Neutrophil (primary cell): ENCODE results near the gene PHETA2.
"Not testable (repeated sequence)": the region's sequence is repeated elsewhere in the genome, so short reads cannot be mapped to it uniquely, and the experiment has no call there.

Source experiments
- H3K27ac ChIP-seq: fragments of 200-600 bp; sonication (generic); 2 replicates; pipeline ENCODE4 v1.5.1; 2016; ENCODE audit warnings: mild to moderate bottlenecking, moderate library complexity
- H3K27me3 ChIP-seq: fragments of 200-600 bp; sonication (generic); 2 replicates; pipeline ENCODE4 v1.6.0; 2016; ENCODE audit warnings: mild to moderate bottlenecking
- H3K36me3 ChIP-seq: fragments of 200-600 bp; sonication (generic); 2 replicates; pipeline ENCODE4 v1.5.1; 2017
- H3K4me1 ChIP-seq, 2 experiments: fragments of 200-600 bp in 1 of 2; sonication (generic) in 1 of 2; 1 replicate in 1 of 2; 2 replicates in 1 of 2; pipeline versions ENCODE4 v1.5.1 to v1.6.1; 2013 to 2016; ENCODE audit warnings: low read depth in 1 of 2, low read length in 1 of 2, mild to moderate bottlenecking in 1 of 2, moderate library complexity in 1 of 2; ENCODE audit not compliant: control insufficient read depth in 1 of 2, insufficient read depth in 1 of 2
- H3K4me3 ChIP-seq, 2 experiments: fragments of 200-600 bp in 1 of 2; sonication (generic) in 1 of 2; 1 replicate in 1 of 2; 2 replicates in 1 of 2; pipeline ENCODE4 v1.5.1; 2013 to 2016; ENCODE audit warnings: low read depth in 1 of 2, low read length in 1 of 2, mild to moderate bottlenecking in 1 of 2, moderate library complexity in 1 of 2
- H3K9me3 ChIP-seq: fragments of 200-600 bp; sonication (generic); 2 replicates; pipeline ENCODE4 v1.5.1; 2016
- CTCF ChIP-seq: fragments of 200-600 bp; sonication (generic); IDR thresholded peaks from 2 replicates; pipeline ENCODE4 v1.5.1; 2016; ENCODE audit warnings: antibody characterized with exemption

The PHETA2 gene

GRCh38 chr22:42091455-42091782 is 17.4 kb downstream of the PHETA2 start:
- TF ChIP-seq CTCF = no peak
- H3K36me3 ChIP-seq = peaks cover 8% of the 10 kb centered on the region
- H3K4me3 ChIP-seq = peak overlapping the region; percentile 77 to 89
- H3K27ac ChIP-seq = peak overlapping the region; percentile 96
- no peaks in the 10 kb centered on the region for H3K9me3 ChIP-seq
- H3K4me1 ChIP-seq = peaks cover 23 to 26% of the 10 kb centered on the region in 2 experiments
- H3K27me3 ChIP-seq = no peaks in the 10 kb centered on the region

- H3K27ac ChIP-seq = no peak overlapping the region
- H3K36me3 ChIP-seq = no peaks in the 10 kb centered on the region
- H3K9me3 ChIP-seq = peaks cover 53% of the 10 kb centered on the region
- H3K4me1 ChIP-seq = no peaks in the 10 kb centered on the region
- H3K4me3 ChIP-seq = no peak overlapping the region
- no peaks in the 10 kb centered on the region for H3K27me3 ChIP-seq
- no peak for TF ChIP-seq CTCF
Observed at GRCh38 chr22:42101199-42101598, 27.2 kb downstream of the PHETA2 start.

GRCh38 chr22:42104332-42104860 is 30.3 kb downstream of the PHETA2 start:
- peaks cover 53% of the 10 kb centered on the region for H3K9me3 ChIP-seq
- not testable (repeated sequence) for H3K4me3 ChIP-seq, H3K4me1 ChIP-seq, H3K36me3 ChIP-seq, H3K27ac ChIP-seq, H3K27me3 ChIP-seq

- Histone ChIP-seq H3K27ac (no peak overlapping the region), H3K27me3 (no peaks in the 10 kb centered on the region), H3K4me3 (no peak overlapping the region), H3K9me3 (peaks cover 16% of the 10 kb centered on the region), H3K4me1 (no peaks in the 10 kb centered on the region), H3K36me3 (no peaks in the 10 kb centered on the region)
- no peak for TF ChIP-seq CTCF
Observed at GRCh38 chr22:42108848-42109247, 34.8 kb downstream of the PHETA2 start.

GRCh38 chr22:42111798-42112197 is 37.8 kb downstream of the PHETA2 start:
- TF ChIP-seq CTCF = no peak
- Histone ChIP-seq H3K9me3 (peaks cover 8% of the 10 kb centered on the region), H3K4me1 (no peaks in the 10 kb centered on the region), H3K27me3 (no peaks in the 10 kb centered on the region), H3K4me3 (no peak overlapping the region), H3K27ac (no peak overlapping the region), H3K36me3 (no peaks in the 10 kb centered on the region)

GRCh38 chr22:42112793-42113192 is 38.7 kb downstream of the PHETA2 start:
- not testable (repeated sequence) for H3K27me3 ChIP-seq, H3K4me3 ChIP-seq, H3K27ac ChIP-seq, H3K9me3 ChIP-seq, H3K4me1 ChIP-seq, H3K36me3 ChIP-seq

- Histone ChIP-seq H3K9me3 (peaks cover 8% of the 10 kb centered on the region), H3K36me3 (no peaks in the 10 kb centered on the region), H3K4me1 (no peaks in the 10 kb centered on the region), H3K4me3 (no peak overlapping the region), H3K27me3 (no peaks in the 10 kb centered on the region), H3K27ac (no peak overlapping the region)
- no peak for TF ChIP-seq CTCF
Observed at GRCh38 chr22:42114721-42115120, 40.7 kb downstream of the PHETA2 start.

GRCh38 chr22:42115420-42115830 is 41.4 kb downstream of the PHETA2 start:
- H3K9me3 ChIP-seq, H3K4me3 ChIP-seq, H3K27me3 ChIP-seq, H3K36me3 ChIP-seq, H3K27ac ChIP-seq, H3K4me1 ChIP-seq: not testable (repeated sequence)
